Neutrophil (primary cell): ENCODE results near the gene ATP6V1C2.

Source experiments
- H3K27ac ChIP-seq: fragments of 200-600 bp; sonication (generic); 2 replicates; pipeline ENCODE4 v1.5.1; 2016; ENCODE audit warnings: mild to moderate bottlenecking, moderate library complexity
- H3K27me3 ChIP-seq: fragments of 200-600 bp; sonication (generic); 2 replicates; pipeline ENCODE4 v1.6.0; 2016; ENCODE audit warnings: mild to moderate bottlenecking
- H3K36me3 ChIP-seq: fragments of 200-600 bp; sonication (generic); 2 replicates; pipeline ENCODE4 v1.5.1; 2017
- H3K4me1 ChIP-seq, 2 experiments: fragments of 200-600 bp in 1 of 2; sonication (generic) in 1 of 2; 1 replicate in 1 of 2; 2 replicates in 1 of 2; pipeline versions ENCODE4 v1.5.1 to v1.6.1; 2013 to 2016; ENCODE audit warnings: low read depth in 1 of 2, low read length in 1 of 2, mild to moderate bottlenecking in 1 of 2, moderate library complexity in 1 of 2; ENCODE audit not compliant: control insufficient read depth in 1 of 2, insufficient read depth in 1 of 2
- H3K4me3 ChIP-seq, 2 experiments: fragments of 200-600 bp in 1 of 2; sonication (generic) in 1 of 2; 1 replicate in 1 of 2; 2 replicates in 1 of 2; pipeline ENCODE4 v1.5.1; 2013 to 2016; ENCODE audit warnings: low read depth in 1 of 2, low read length in 1 of 2, mild to moderate bottlenecking in 1 of 2, moderate library complexity in 1 of 2
- H3K9me3 ChIP-seq: fragments of 200-600 bp; sonication (generic); 2 replicates; pipeline ENCODE4 v1.5.1; 2016
- TF ChIP-seq, protein P1 (sequence below): fragments of 200-600 bp; sonication (generic); IDR thresholded peaks from 2 replicates; pipeline ENCODE4 v1.5.1; 2016; ENCODE audit warnings: antibody characterized with exemption

ATP6V1C2 gene

DNA sequence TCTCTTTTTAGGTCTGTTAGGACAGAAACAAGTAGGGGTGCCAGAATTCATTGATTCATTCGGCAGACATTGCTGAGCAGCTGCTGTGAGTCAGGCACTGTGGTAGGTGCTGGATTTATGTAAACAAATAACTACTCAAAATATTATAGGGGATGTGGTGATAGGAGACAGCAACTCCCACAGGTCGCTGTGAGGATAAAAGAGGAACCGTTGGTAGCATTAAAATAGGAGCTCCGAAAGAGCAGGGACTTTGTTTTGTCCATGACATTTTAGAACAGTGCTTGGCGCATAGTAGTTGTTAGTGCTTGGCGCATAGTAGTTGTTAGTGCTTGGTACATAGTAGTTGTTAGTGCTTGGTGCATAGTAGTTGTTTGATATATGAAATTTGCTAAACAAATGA lies 29.2 kb downstream of the ATP6V1C2 start:
- Histone ChIP-seq H3K27ac (no peak overlapping the region), H3K4me3 (no peak overlapping the region), H3K4me1 (no peaks in the 10 kb centered on the region), H3K36me3 (no peaks in the 10 kb centered on the region), H3K9me3 (no peaks in the 10 kb centered on the region), H3K27me3 (peaks cover 11% of the 10 kb centered on the region)
- TF ChIP-seq, protein P1, sequence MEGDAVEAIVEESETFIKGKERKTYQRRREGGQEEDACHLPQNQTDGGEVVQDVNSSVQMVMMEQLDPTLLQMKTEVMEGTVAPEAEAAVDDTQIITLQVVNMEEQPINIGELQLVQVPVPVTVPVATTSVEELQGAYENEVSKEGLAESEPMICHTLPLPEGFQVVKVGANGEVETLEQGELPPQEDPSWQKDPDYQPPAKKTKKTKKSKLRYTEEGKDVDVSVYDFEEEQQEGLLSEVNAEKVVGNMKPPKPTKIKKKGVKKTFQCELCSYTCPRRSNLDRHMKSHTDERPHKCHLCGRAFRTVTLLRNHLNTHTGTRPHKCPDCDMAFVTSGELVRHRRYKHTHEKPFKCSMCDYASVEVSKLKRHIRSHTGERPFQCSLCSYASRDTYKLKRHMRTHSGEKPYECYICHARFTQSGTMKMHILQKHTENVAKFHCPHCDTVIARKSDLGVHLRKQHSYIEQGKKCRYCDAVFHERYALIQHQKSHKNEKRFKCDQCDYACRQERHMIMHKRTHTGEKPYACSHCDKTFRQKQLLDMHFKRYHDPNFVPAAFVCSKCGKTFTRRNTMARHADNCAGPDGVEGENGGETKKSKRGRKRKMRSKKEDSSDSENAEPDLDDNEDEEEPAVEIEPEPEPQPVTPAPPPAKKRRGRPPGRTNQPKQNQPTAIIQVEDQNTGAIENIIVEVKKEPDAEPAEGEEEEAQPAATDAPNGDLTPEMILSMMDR: no peak

DNA sequence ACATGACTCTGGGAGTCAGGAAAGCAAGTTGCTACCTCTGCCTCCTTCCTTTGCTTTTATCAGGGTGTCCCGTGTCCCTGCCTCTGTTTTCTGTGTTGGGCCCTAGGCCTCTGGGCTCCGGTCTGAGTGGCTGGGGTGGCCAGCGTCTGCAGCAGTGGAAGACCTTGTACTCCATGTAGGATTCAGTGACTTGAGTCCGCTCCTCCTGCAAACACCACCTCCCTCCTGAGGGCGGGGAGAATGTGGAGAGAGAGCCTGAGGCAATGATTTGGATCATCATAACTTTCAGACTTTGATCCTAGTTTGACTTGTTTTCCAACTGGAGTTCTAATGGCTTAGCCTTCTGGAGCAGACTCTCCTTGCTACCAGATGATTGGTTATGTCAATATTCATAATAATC lies 30.8 kb downstream of the ATP6V1C2 start:
- Histone ChIP-seq H3K9me3 (no peaks in the 10 kb centered on the region), H3K36me3 (no peaks in the 10 kb centered on the region), H3K4me3 (no peak overlapping the region), H3K27ac (no peak overlapping the region), H3K27me3 (peaks cover 11% of the 10 kb centered on the region), H3K4me1 (no peaks in the 10 kb centered on the region)
- TF ChIP-seq, protein P1: no peak

DNA sequence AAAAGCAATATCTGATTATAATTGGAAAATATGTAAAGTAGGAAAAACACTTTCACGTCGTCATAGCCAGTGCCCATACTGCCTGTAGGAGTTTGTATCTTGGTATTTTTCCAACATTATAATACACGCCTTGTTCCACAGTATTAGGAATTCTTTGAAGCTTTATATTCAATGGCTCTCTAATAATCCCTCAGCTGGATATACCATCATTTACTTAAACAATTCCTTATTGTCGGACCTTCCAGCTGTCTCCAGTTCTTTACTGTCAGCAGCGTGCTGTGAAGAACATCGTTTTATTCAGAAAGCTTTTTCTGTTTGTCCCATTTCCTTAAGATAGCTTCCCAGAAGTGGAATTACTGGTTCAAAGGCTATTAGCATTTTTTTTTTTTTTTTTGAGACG lies 31.7 kb downstream of the ATP6V1C2 start:
- H3K27ac ChIP-seq: no peak overlapping the region
- TF ChIP-seq, protein P1: no peak
- no peaks in the 10 kb centered on the region for H3K4me1 ChIP-seq
- no peak overlapping the region for H3K4me3 ChIP-seq
- H3K9me3 ChIP-seq: no peaks in the 10 kb centered on the region
- H3K27me3 ChIP-seq: peaks cover 11% of the 10 kb centered on the region
- no peaks in the 10 kb centered on the region for H3K36me3 ChIP-seq

GRCh38 chr2:10753876-10754275 lies 32.4 kb downstream of the ATP6V1C2 start:
- TF ChIP-seq, protein P1: no peak
- H3K27ac ChIP-seq: no peak overlapping the region
- no peak overlapping the region for H3K4me3 ChIP-seq
- H3K36me3 ChIP-seq: no peaks in the 10 kb centered on the region
- H3K9me3 ChIP-seq: no peaks in the 10 kb centered on the region
- H3K27me3 ChIP-seq: peaks cover 7% of the 10 kb centered on the region
- no peaks in the 10 kb centered on the region for H3K4me1 ChIP-seq

DNA sequence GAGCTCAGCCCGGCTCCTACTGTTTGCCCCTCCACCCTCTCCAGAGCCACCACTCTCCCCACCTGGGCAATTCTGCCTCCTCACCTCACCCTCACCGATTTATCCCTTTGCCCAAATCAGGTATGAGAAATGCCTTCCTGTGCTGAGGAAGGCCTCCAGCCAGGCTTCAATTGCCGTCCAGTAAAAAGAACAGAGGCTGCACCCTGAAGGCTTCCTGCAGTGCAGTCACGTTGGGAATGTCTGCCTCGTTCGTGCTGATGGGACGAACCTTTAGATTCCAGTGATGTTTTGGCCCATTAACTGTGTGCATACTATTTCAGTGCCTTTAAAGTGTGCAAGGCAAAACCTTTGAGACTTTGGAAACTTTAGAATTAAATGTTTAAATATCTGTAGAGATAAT lies 34.2 kb downstream of the ATP6V1C2 start:
- Histone ChIP-seq H3K27ac (no peak overlapping the region), H3K36me3 (no peaks in the 10 kb centered on the region), H3K9me3 (no peaks in the 10 kb centered on the region), H3K27me3 (peaks cover 5% of the 10 kb centered on the region), H3K4me3 (no peak overlapping the region), H3K4me1 (no peaks in the 10 kb centered on the region)
- TF ChIP-seq, protein P1: no peak

DNA sequence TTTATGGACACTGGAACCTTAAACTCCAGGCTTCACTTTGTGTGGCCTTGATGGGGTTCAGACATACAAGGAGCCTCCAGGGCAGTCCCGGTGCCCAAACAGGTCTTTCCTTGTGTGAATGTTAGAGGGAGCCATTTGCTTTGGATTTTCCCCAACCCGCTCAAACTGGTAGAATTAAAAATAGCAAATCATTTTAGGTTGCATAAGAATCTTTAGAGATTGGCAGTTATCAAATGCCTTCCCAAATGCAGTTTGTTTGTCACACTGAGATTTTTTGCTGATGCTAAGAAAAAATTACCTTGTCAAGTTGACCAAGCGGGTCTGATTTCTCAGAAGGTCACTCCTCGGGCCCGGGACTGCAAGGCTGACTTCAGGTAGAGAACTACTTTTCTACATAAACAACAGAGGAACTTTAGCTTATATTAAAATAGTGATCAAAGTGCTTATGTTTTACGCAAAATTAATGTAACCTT lies 36.4 kb downstream of the ATP6V1C2 start:
- Histone ChIP-seq H3K27ac (no peak overlapping the region), H3K36me3 (no peaks in the 10 kb centered on the region), H3K9me3 (no peaks in the 10 kb centered on the region), H3K4me3 (no peak overlapping the region), H3K27me3 (peaks cover 4% of the 10 kb centered on the region), H3K4me1 (no peaks in the 10 kb centered on the region)
- TF ChIP-seq, protein P1: no peak
